Measurements from ENCODE around the gene EIF4E2. TPM values are rescaled to one million over a fixed set of nuclear protein-coding genes. Genes with fewer than 3 reads are reported as not detected.

The EIF4E2 gene
- total RNA-seq, 2 donors from 2014 or later, result 12.2 to 17.4 TPM

DNA sequence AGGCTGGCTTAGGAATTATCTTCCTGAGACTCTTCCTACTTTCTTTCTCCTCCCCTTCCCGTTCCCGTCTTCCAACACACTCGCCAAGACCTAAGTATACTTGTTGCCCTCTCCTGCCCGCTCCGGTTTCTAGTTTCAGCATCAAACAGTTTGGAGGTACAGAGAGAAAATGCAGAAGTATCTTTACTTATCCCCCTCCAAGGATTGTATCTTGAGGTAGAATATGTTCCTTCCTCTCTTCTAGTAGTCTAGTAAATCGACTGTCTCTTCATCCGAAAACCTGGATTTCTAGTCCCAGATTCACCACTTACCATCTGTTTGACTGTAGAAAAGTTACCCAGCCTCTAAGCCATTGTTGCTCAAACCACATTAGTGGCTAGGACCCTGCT lies 755 bp downstream of the EIF4E2 start:
- H3K36me3 ChIP-seq (replicated peaks in 1 of 2; ENCODE audit: insufficient read depth in 1 of 2, low read depth in 2 of 2), result no peaks in the 10 kb centered on the region
- ATAC-seq (no peak), DNase-seq (no peak)
- peak overlapping the region; percentile 58 to 74 for H3K4me3 ChIP-seq
- no peak for TF ChIP-seq POLR2A (IDR thresholded peaks at IDR 0.05)
- TF ChIP-seq, protein P1, sequence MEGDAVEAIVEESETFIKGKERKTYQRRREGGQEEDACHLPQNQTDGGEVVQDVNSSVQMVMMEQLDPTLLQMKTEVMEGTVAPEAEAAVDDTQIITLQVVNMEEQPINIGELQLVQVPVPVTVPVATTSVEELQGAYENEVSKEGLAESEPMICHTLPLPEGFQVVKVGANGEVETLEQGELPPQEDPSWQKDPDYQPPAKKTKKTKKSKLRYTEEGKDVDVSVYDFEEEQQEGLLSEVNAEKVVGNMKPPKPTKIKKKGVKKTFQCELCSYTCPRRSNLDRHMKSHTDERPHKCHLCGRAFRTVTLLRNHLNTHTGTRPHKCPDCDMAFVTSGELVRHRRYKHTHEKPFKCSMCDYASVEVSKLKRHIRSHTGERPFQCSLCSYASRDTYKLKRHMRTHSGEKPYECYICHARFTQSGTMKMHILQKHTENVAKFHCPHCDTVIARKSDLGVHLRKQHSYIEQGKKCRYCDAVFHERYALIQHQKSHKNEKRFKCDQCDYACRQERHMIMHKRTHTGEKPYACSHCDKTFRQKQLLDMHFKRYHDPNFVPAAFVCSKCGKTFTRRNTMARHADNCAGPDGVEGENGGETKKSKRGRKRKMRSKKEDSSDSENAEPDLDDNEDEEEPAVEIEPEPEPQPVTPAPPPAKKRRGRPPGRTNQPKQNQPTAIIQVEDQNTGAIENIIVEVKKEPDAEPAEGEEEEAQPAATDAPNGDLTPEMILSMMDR (IDR thresholded peaks at IDR 0.05), result no peak
- H3K4me1 ChIP-seq, result peaks cover 34% of the 10 kb centered on the region
- intact Hi-C loops (cut with DNase I), result no loop called here
- no peaks in the 10 kb centered on the region for H3K9me3 ChIP-seq
- WGBS, 2 donors, result 4 to 7% methylated on average over 7 of the region's 7 CpGs
- H3K27ac ChIP-seq, result peak overlapping the region; percentile 54 to 98 (median 91)
- no peaks in the 10 kb centered on the region for H3K27me3 ChIP-seq

GRCh38 chr2:232551776-232552175 lies 1.3 kb downstream of the EIF4E2 start:
- H3K4me1 ChIP-seq, result peaks cover 34% of the 10 kb centered on the region
- no peak overlapping the region for H3K4me3 ChIP-seq
- ATAC-seq (no peak), DNase-seq (no peak)
- no peak for TF ChIP-seq POLR2A (IDR thresholded peaks at IDR 0.05)
- TF ChIP-seq, protein P1 (IDR thresholded peaks at IDR 0.05), result no peak
- WGBS, 2 donors, result 86 to 95% methylated on average over 4 of the region's 4 CpGs
- H3K36me3 ChIP-seq (replicated peaks in 1 of 2; ENCODE audit: insufficient read depth in 1 of 2, low read depth in 2 of 2), result no peaks in the 10 kb centered on the region
- H3K27me3 ChIP-seq, result no peaks in the 10 kb centered on the region
- no peaks in the 10 kb centered on the region for H3K9me3 ChIP-seq
- no peak overlapping the region for H3K27ac ChIP-seq
- intact Hi-C loops (cut with DNase I), result no loop called here

DNA sequence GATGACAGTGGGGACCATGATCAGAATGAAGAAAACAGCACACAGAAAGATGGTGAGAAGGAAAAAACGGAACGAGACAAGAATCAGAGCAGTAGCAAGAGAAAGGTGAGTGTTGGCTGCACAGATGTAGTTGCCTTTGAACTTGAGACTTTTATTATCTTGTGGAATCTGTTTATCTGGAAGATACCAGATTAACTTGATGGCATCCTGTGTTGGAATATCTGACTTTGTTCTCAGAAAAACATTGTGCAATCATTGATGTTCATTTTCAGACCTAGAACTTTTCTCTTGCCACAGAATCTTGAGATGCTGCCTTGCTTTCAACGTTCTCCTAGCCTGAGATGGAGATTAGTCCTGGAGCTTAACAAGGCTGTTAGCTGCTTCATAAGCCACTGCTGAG lies 5.9 kb downstream of the EIF4E2 start:
- peaks cover 0 to 17% of the 10 kb centered on the region in 2 donors for H3K36me3 ChIP-seq (replicated peaks in 1 of 2; ENCODE audit: insufficient read depth in 1 of 2, low read depth in 2 of 2)
- no peak overlapping the region for H3K27ac ChIP-seq
- no peak overlapping the region for H3K4me3 ChIP-seq
- ATAC-seq, result no peak
- no peaks in the 10 kb centered on the region for H3K9me3 ChIP-seq
- H3K27me3 ChIP-seq, result no peaks in the 10 kb centered on the region
- intact Hi-C loops (cut with DNase I), result no loop called here
- DNase-seq, result no peak
- peaks cover 24% of the 10 kb centered on the region for H3K4me1 ChIP-seq
- TF ChIP-seq, protein P1 (IDR thresholded peaks at IDR 0.05), result no peak
- TF ChIP-seq POLR2A (IDR thresholded peaks at IDR 0.05), result no peak
- 80 to 85% methylated on average over 3 of the region's 3 CpGs for WGBS, 2 donors

GRCh38 chr2:232562515-232563151 lies 12.1 kb downstream of the EIF4E2 start:
- DNase-seq (no peak), ATAC-seq (no peak)
- WGBS, 2 donors, result 84 to 92% methylated on average over 8 of the region's 8 CpGs
- H3K27ac ChIP-seq, result no peak overlapping the region
- H3K27me3 ChIP-seq, result no peaks in the 10 kb centered on the region
- H3K4me1 ChIP-seq, result no peaks in the 10 kb centered on the region
- peaks cover 0 to 23% of the 10 kb centered on the region in 2 donors for H3K36me3 ChIP-seq (replicated peaks in 1 of 2; ENCODE audit: insufficient read depth in 1 of 2, low read depth in 2 of 2)
- H3K9me3 ChIP-seq, result no peaks in the 10 kb centered on the region
- H3K4me3 ChIP-seq, result no peak overlapping the region
- TF ChIP-seq, protein P1 (IDR thresholded peaks at IDR 0.05), result no peak
- intact Hi-C loops (cut with DNase I), result no loop called here

DNA sequence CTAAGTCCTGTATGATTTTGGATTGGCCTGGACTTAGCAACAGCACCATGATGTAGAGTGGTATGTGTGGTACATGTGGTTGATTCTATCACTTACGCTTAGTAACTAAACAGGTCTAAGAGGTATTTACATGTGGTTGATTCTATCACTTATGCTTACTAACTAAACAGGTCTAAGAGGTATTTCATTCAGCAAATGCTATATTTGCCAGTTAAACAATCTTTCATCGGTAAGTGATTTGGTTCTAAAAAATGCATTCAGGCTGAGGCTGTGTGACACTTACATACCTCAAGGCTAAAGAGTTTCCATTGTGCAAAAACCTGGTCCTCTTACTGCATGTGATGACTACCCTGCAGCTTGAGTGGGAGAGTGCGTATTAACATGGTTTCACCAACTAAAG lies 13.1 kb downstream of the EIF4E2 start:
- no peak overlapping the region for H3K27ac ChIP-seq
- no peak for DNase-seq
- intact Hi-C loops (cut with DNase I), result no loop called here
- no peaks in the 10 kb centered on the region for H3K27me3 ChIP-seq
- H3K36me3 ChIP-seq (replicated peaks in 1 of 2; ENCODE audit: insufficient read depth in 1 of 2, low read depth in 2 of 2), result peaks cover 0 to 19% of the 10 kb centered on the region in 2 donors
- TF ChIP-seq, protein P1 (IDR thresholded peaks at IDR 0.05), result no peak
- TF ChIP-seq POLR2A (IDR thresholded peaks at IDR 0.05), result no peak
- H3K9me3 ChIP-seq, result no peaks in the 10 kb centered on the region
- H3K4me3 ChIP-seq, result no peak overlapping the region
- H3K4me1 ChIP-seq, result no peaks in the 10 kb centered on the region
- WGBS, 2 donors, result 42 to 78% methylated on average over 3 of the region's 3 CpGs
- no peak for ATAC-seq
